Spinal cord (tissue), 10 donors: ENCODE results near the gene RPS6KA1. TPM values are rescaled to one million over a fixed set of nuclear protein-coding genes. Genes with fewer than 3 reads are reported as not detected.

Source experiments
- DNase-seq, 6 donors: peaks; one replicate each; pipeline versions ENCODE4 v3.0.0 to v3.0.0-alpha.2; 2013 to 2015; ENCODE audit warnings: low spot score in 6 of 6, low read depth in 4 of 6
- H3K27ac ChIP-seq: one replicate; pipeline ENCODE4 v1.5.1; 2013; ENCODE audit warnings: low read depth, low read length, control low read depth
- H3K27me3 ChIP-seq: one replicate; pipeline ENCODE4 v1.6.1; 2013; ENCODE audit warnings: low read length; ENCODE audit not compliant: control insufficient read depth, insufficient read depth
- H3K36me3 ChIP-seq: one replicate; pipeline ENCODE4 v1.6.1; 2013; ENCODE audit warnings: low read length; ENCODE audit not compliant: control insufficient read depth, insufficient read depth
- H3K4me1 ChIP-seq: one replicate; pipeline ENCODE4 v1.6.1; 2013; ENCODE audit warnings: low read length; ENCODE audit not compliant: control insufficient read depth, insufficient read depth
- H3K4me3 ChIP-seq: one replicate; pipeline ENCODE4 v1.5.1; 2013; ENCODE audit warnings: low read depth, low read length, control low read depth
- H3K9me3 ChIP-seq: one replicate; pipeline ENCODE4 v1.6.1; 2013; ENCODE audit warnings: low read length; ENCODE audit not compliant: control insufficient read depth, insufficient read depth
- WGBS: methylation state at CpG from one replicate; pipeline ENCODE4 v1.1.5; 2013; ENCODE audit warnings: missing lambda C conversion rate; ENCODE audit not compliant: insufficient coverage; 5-methylcytosine and 5-hydroxymethylcytosine counted together
- polyA plus RNA-seq, 2 donors: library from polyadenylated mRNA; unstranded; fragments of 120-200 nt; gene quantifications; one replicate each; pipeline ENCODE4 v1.2.1, GENCODE V29; 2013; ENCODE audit not compliant: insufficient read length in 2 of 2
- total RNA-seq, 2 donors: library from RNA; depleted of rRNA in 1 of 2; stranded (reverse); fragments of 120-200 nt in 1 of 2; fragments of >200 nt in 1 of 2; gene quantifications; one replicate each; pipeline versions ENCODE4 v1.2.3 to v1.2.4, GENCODE V29; 2013 to 2014
- donor health status: healthy.

The RPS6KA1 gene
- total and polyA plus RNA-seq, 4 donors, result 11.8 to 16.4 (median 13.5) TPM

GRCh38 chr1:26558685-26559048 lies 29.1 kb downstream of the RPS6KA1 start:
- no peaks in the 10 kb centered on the region for H3K27me3 ChIP-seq
- peaks cover 26% of the 10 kb centered on the region for H3K4me1 ChIP-seq
- 91% methylated on average over 12 of the region's 13 CpGs for WGBS
- H3K4me3 ChIP-seq, result no peak overlapping the region
- no peaks in the 10 kb centered on the region for H3K9me3 ChIP-seq
- no peak overlapping the region for H3K27ac ChIP-seq
- no peak for DNase-seq
- peaks cover 43% of the 10 kb centered on the region for H3K36me3 ChIP-seq

- Histone ChIP-seq H3K9me3 (no peaks in the 10 kb centered on the region), H3K36me3 (peaks cover 29% of the 10 kb centered on the region), H3K27me3 (no peaks in the 10 kb centered on the region), H3K27ac (no peak overlapping the region), H3K4me3 (no peak overlapping the region), H3K4me1 (peaks cover 13% of the 10 kb centered on the region)
- 94% methylated on average over 3 of the region's 3 CpGs for WGBS
- DNase-seq, result no peak
Measured at GRCh38 chr1:26560403-26560780, 30.8 kb downstream of the RPS6KA1 start.

GRCh38 chr1:26570287-26570686 lies 40.7 kb downstream of the RPS6KA1 start:
- Histone ChIP-seq H3K36me3 (peaks cover 25% of the 10 kb centered on the region), H3K9me3 (no peaks in the 10 kb centered on the region), H3K4me3 (no peak overlapping the region), H3K4me1 (peaks cover 4% of the 10 kb centered on the region), H3K27ac (no peak overlapping the region), H3K27me3 (no peaks in the 10 kb centered on the region)
- no peak for DNase-seq
- WGBS, result no CpG with 5 or more reads among the region's 4 CpGs

- Histone ChIP-seq H3K27me3 (no peaks in the 10 kb centered on the region), H3K4me3 (no peak overlapping the region)
Measured at GRCh38 chr1:26571381-26571780, 41.8 kb downstream of the RPS6KA1 start.

GRCh38 chr1:26574018-26574417 lies 44.5 kb downstream of the RPS6KA1 start:
- WGBS, result 90% methylated on average over 12 of the region's 13 CpGs
- Histone ChIP-seq H3K27ac (no peak overlapping the region), H3K4me3 (no peak overlapping the region), H3K27me3 (no peaks in the 10 kb centered on the region), H3K36me3 (peaks cover 25% of the 10 kb centered on the region), H3K4me1 (peaks cover 4% of the 10 kb centered on the region), H3K9me3 (no peaks in the 10 kb centered on the region)
- DNase-seq, result no peak

More at GRCh38 chr1:26571381-26571780, 41.8 kb downstream of the RPS6KA1 start:
- H3K4me1 ChIP-seq, result peaks cover 4% of the 10 kb centered on the region
- DNase-seq, result no peak
- H3K27ac ChIP-seq, result no peak overlapping the region
- WGBS, result 91% methylated on average over 5 of the region's 8 CpGs
- H3K9me3 ChIP-seq, result no peaks in the 10 kb centered on the region
- peaks cover 25% of the 10 kb centered on the region for H3K36me3 ChIP-seq

- peaks cover 25% of the 10 kb centered on the region for H3K36me3 ChIP-seq
- no peak for DNase-seq
- H3K9me3 ChIP-seq, result no peaks in the 10 kb centered on the region
- peaks cover 4% of the 10 kb centered on the region for H3K4me1 ChIP-seq
- no peaks in the 10 kb centered on the region for H3K27me3 ChIP-seq
- WGBS, result 55% methylated on average over 2 of the region's 6 CpGs
- H3K4me3 ChIP-seq, result no peak overlapping the region
- no peak overlapping the region for H3K27ac ChIP-seq
Measured at GRCh38 chr1:26574719-26575251, 45.2 kb downstream of the RPS6KA1 start.

- no peak overlapping the region for H3K27ac ChIP-seq
- H3K36me3 ChIP-seq, result peaks cover 25% of the 10 kb centered on the region
- H3K9me3 ChIP-seq, result no peaks in the 10 kb centered on the region
- H3K27me3 ChIP-seq, result no peaks in the 10 kb centered on the region
- H3K4me1 ChIP-seq, result peaks cover 4% of the 10 kb centered on the region
- H3K4me3 ChIP-seq, result no peak overlapping the region
- WGBS, result 72% methylated on average over 2 of the region's 3 CpGs
- DNase-seq, result no peak
Measured at GRCh38 chr1:26575348-26575747, 45.8 kb downstream of the RPS6KA1 start.

- WGBS, result 84% methylated on average over 4 of the region's 4 CpGs
- Histone ChIP-seq H3K36me3 (peaks cover 13% of the 10 kb centered on the region), H3K27me3 (no peaks in the 10 kb centered on the region), H3K4me1 (peaks cover 4% of the 10 kb centered on the region), H3K4me3 (no peak overlapping the region), H3K9me3 (no peaks in the 10 kb centered on the region), H3K27ac (no peak overlapping the region)
- DNase-seq, result no peak
Measured at GRCh38 chr1:26578167-26578566, 48.6 kb downstream of the RPS6KA1 start.

- H3K36me3 ChIP-seq, result peaks cover under 1% of the 10 kb centered on the region
- H3K27ac ChIP-seq, result no peak overlapping the region
- 20% methylated on average over 1 of the region's 3 CpGs for WGBS
- no peaks in the 10 kb centered on the region for H3K27me3 ChIP-seq
- no peak for DNase-seq
- no peak overlapping the region for H3K4me3 ChIP-seq
- peaks cover under 1% of the 10 kb centered on the region for H3K4me1 ChIP-seq
- no peaks in the 10 kb centered on the region for H3K9me3 ChIP-seq
Measured at GRCh38 chr1:26579681-26580111, 50.1 kb downstream of the RPS6KA1 start.

- DNase-seq, result no peak
- H3K27me3 ChIP-seq, result no peaks in the 10 kb centered on the region
- H3K27ac ChIP-seq, result no peak overlapping the region
- H3K36me3 ChIP-seq, result no peaks in the 10 kb centered on the region
- H3K4me3 ChIP-seq, result no peak overlapping the region
- no CpG with 5 or more reads among the region's 6 CpGs for WGBS
- H3K4me1 ChIP-seq, result no peaks in the 10 kb centered on the region
- no peaks in the 10 kb centered on the region for H3K9me3 ChIP-seq
Measured at GRCh38 chr1:26580116-26580515, 50.6 kb downstream of the RPS6KA1 start.
